ENCODE data around the gene TRIM28.

GRCh38 chr19:58509731-58510083 is 34.2 kb upstream of the TRIM28 start:
- TF ChIP-seq CTCF (IDR thresholded peaks at IDR 0.05; ENCODE audit: low read depth, low read length, missing input control) = no peak
- no peak for TF ChIP-seq ZBTB33 (IDR thresholded peaks at IDR 0.05)
- TF ChIP-seq JUND (IDR thresholded peaks at IDR 0.05) = no peak
- TF ChIP-seq ATF3 (IDR thresholded peaks at IDR 0.05) = no peak
- no peak for TF ChIP-seq FOXA1 (IDR thresholded peaks at IDR 0.05)
